GM18511 (cell line): ENCODE results near the gene METTL24.

Experiments used
- ATAC-seq: cut with Tn5 transposase; IDR thresholded peaks from one replicate; pipeline ENCODE4 v1.9.1; 2021; ENCODE audit warnings: mild to moderate bottlenecking, moderate library complexity; ENCODE audit not compliant: unreplicated experiment

Gene METTL24

GRCh38 chr6:110338820-110339470, 19.2 kb downstream of the METTL24 start:
- no peak for ATAC-seq

GRCh38 chr6:110337486-110337885, 20.7 kb downstream of the METTL24 start:
- no peak for ATAC-seq

GRCh38 chr6:110334423-110335180, 23.5 kb downstream of the METTL24 start:
- ATAC-seq, result no peak

- no peak for ATAC-seq
Measured at GRCh38 chr6:110332281-110332680, 25.9 kb downstream of the METTL24 start.

GRCh38 chr6:110331816-110332215, 26.3 kb downstream of the METTL24 start:
- no peak for ATAC-seq

GRCh38 chr6:110331390-110331789, 26.8 kb downstream of the METTL24 start:
- no peak for ATAC-seq

- ATAC-seq, result no peak
Measured at GRCh38 chr6:110329714-110330436, 28.3 kb downstream of the METTL24 start.

GRCh38 chr6:110329348-110329713, 28.8 kb downstream of the METTL24 start:
- ATAC-seq, result no peak

- no peak for ATAC-seq
Measured at GRCh38 chr6:110328259-110328658, 29.9 kb downstream of the METTL24 start.

- ATAC-seq, result no peak
Measured at GRCh38 chr6:110327391-110327790, 30.8 kb downstream of the METTL24 start.

GRCh38 chr6:110326609-110327008, 31.5 kb downstream of the METTL24 start:
- no peak for ATAC-seq

GRCh38 chr6:110326057-110326456, 32.1 kb downstream of the METTL24 start:
- no peak for ATAC-seq

- ATAC-seq, result no peak
Measured at GRCh38 chr6:110325197-110325596, 33.0 kb downstream of the METTL24 start.

GRCh38 chr6:110324548-110324947, 33.6 kb downstream of the METTL24 start:
- ATAC-seq, result no peak

- ATAC-seq, result no peak
Measured at GRCh38 chr6:110323258-110323657, 34.9 kb downstream of the METTL24 start.

GRCh38 chr6:110322874-110323242, 35.3 kb downstream of the METTL24 start:
- ATAC-seq, result no peak

GRCh38 chr6:110322151-110322873, 35.8 kb downstream of the METTL24 start:
- no peak for ATAC-seq

- no peak for ATAC-seq
Measured at GRCh38 chr6:110320307-110320706, 37.8 kb downstream of the METTL24 start.

GRCh38 chr6:110319843-110320242, 38.3 kb downstream of the METTL24 start:
- ATAC-seq, result no peak

- no peak for ATAC-seq
Measured at GRCh38 chr6:110319381-110319780, 38.8 kb downstream of the METTL24 start.

GRCh38 chr6:110318971-110319370, 39.2 kb downstream of the METTL24 start:
- no peak for ATAC-seq
